HL-60 (cell line): ENCODE results near the gene HLA-C.
"Not testable (repeated sequence)": the region's sequence is repeated elsewhere in the genome, so short reads cannot be mapped to it uniquely, and the experiment has no call there.

Experiments used
- DNase-seq, 2 experiments: peaks; one replicate each; pipeline ENCODE4 v3.0.0-alpha.2; 2010 to 2020; ENCODE audit warnings: low read depth in 1 of 2, low spot score in 1 of 2
- H3K27ac ChIP-seq: fragments of 250-450 bp; sonication (Bioruptor Pico); replicated peaks from 2 replicates; pipeline ENCODE4 v1.5.1; 2020; ENCODE audit warnings: mild to moderate bottlenecking, moderate library complexity
- H3K27me3 ChIP-seq: fragments of 250-450 bp; sonication (Bioruptor Pico); 2 replicates; pipeline ENCODE4 v1.5.1; 2021; ENCODE audit warnings: mild to moderate bottlenecking, moderate library complexity; ENCODE audit not compliant: insufficient read depth, poor library complexity, severe bottlenecking
- H3K4me3 ChIP-seq: replicated peaks from 2 replicates; pipeline ENCODE4 v1.5.1; 2011; ENCODE audit warnings: mild to moderate bottlenecking, control low read depth, low read length; ENCODE audit not compliant: insufficient read depth
- CTCF ChIP-seq: IDR thresholded peaks from one replicate; pipeline ENCODE4 v1.5.1; 2011; ENCODE audit warnings: low read length, control low read depth, inconsistent platforms; ENCODE audit not compliant: insufficient read depth
- GABPA ChIP-seq: IDR thresholded peaks from 2 replicates; pipeline ENCODE4 v1.6.1; 2012; ENCODE audit warnings: low read depth
- POLR2AphosphoS5 ChIP-seq: IDR thresholded peaks from 2 replicates; pipeline ENCODE4 v1.6.1; 2012; ENCODE audit warnings: low read depth
- REST ChIP-seq: IDR thresholded peaks from 2 replicates; pipeline ENCODE4 v1.6.1; 2012; ENCODE audit warnings: low read depth; ENCODE audit not compliant: insufficient replicate concordance
- SPI1 ChIP-seq: IDR thresholded peaks from 2 replicates; pipeline ENCODE4 v1.6.1; 2012; ENCODE audit warnings: low read depth, mild to moderate bottlenecking, borderline replicate concordance

The HLA-C gene

GRCh38 chr6:31265926-31266325, 6.0 kb downstream of the HLA-C start:
- Histone ChIP-seq H3K27me3 (no peaks in the 10 kb centered on the region), H3K27ac (no peak overlapping the region), H3K4me3 (no peak overlapping the region)
- no peak for DNase-seq
- TF ChIP-seq POLR2AphosphoS5, result no peak

GRCh38 chr6:31263346-31263933, 8.5 kb downstream of the HLA-C start:
- not testable (repeated sequence) for H3K27ac ChIP-seq, H3K27me3 ChIP-seq, H3K4me3 ChIP-seq
- DNase-seq, result peak in 1 of 2 experiments; percentile 46

GRCh38 chr6:31259995-31260394, 11.9 kb downstream of the HLA-C start:
- H3K27me3 ChIP-seq, DNase-seq, H3K27ac ChIP-seq, H3K4me3 ChIP-seq: not testable (repeated sequence)

GRCh38 chr6:31252625-31253024, 19.3 kb downstream of the HLA-C start:
- no peak for DNase-seq
- H3K27me3 ChIP-seq, result no peaks in the 10 kb centered on the region
- no peak for TF ChIP-seq GABPA
- no peak for TF ChIP-seq CTCF
- no peak for TF ChIP-seq REST
- TF ChIP-seq POLR2AphosphoS5, result no peak
- TF ChIP-seq SPI1, result no peak

GRCh38 chr6:31251261-31251660, 20.6 kb downstream of the HLA-C start:
- no peak for DNase-seq
- H3K4me3 ChIP-seq, result no peak overlapping the region
- no peak overlapping the region for H3K27ac ChIP-seq
- no peaks in the 10 kb centered on the region for H3K27me3 ChIP-seq
- TF ChIP-seq CTCF, result no peak
- no peak for TF ChIP-seq POLR2AphosphoS5
- TF ChIP-seq SPI1, result no peak
- no peak for TF ChIP-seq REST
- no peak for TF ChIP-seq GABPA

More at GRCh38 chr6:31252625-31253024, 19.3 kb downstream of the HLA-C start:
- Histone ChIP-seq H3K4me3 (no peak overlapping the region), H3K27ac (no peak overlapping the region)
